ENCODE results near the gene PCIF1. TPM values are rescaled to one million over a fixed set of nuclear protein-coding genes. Genes with fewer than 3 reads are reported as not detected.

PCIF1 gene
- total and polyA plus RNA-seq, 2 experiments from 2014 or later: 11.8 to 26.0 TPM

GRCh38 chr20:45908084-45908483 lies 26.4 kb upstream of the PCIF1 start:
- Histone ChIP-seq H3K27ac (no peak overlapping the region), H2AFZ (no peak overlapping the region), H3K4me3 (no peak overlapping the region), H3K9me3 (ENCODE audit: low read depth) (no peaks in the 10 kb centered on the region), H4K20me1 (ENCODE audit: insufficient read depth, poor library complexity, severe bottlenecking) (no peaks in the 10 kb centered on the region), H3K4me1 (ENCODE audit: insufficient read depth) (peaks cover 10% of the 10 kb centered on the region), H3K79me2 (no peaks in the 10 kb centered on the region), H3K4me2 (no peak overlapping the region), H3K36me3 (replicated peaks; ENCODE audit: insufficient read depth, low read depth) (no peaks in the 10 kb centered on the region), H3K9me2 (replicated peaks; ENCODE audit: insufficient read depth) (no peaks in the 10 kb centered on the region), H3K27me3 (no peaks in the 10 kb centered on the region)
- DNase-seq (ENCODE audit: low spot score): no peak
- TF ChIP-seq EZH2phosphoT487 (IDR thresholded peaks at IDR 0.05; ENCODE audit: low read depth, severe bottlenecking, unreplicated experiment) (no peak), EZH2 (IDR thresholded peaks at IDR 0.05; ENCODE audit: borderline replicate concordance) (no peak)
- WGBS (ENCODE audit: low lambda C conversion rate, missing lambda C conversion rate): 96% methylated on average over 2 of the region's 2 CpGs

DNA sequence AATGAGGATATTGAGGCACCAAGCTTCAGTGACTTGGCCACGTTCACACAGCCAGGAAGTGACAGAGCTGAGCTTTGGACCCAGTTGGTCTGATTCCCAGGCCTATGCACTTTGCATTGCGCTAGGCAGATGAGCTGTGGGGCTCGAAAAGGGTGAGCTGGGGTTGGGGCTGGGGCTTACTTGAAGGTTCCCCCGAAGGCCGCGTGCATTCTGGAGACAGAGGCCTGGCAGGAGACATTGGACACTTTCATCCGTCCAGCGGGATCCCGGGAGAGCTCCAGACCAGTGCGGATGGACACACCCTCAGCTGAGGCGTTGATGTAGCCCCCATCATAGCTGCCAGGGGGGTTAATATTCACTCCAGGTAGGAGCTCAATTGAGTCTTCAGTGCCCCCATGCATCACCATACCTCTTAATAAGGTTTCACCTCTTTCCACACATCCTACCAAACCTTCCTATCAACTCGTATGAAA lies 25.1 kb upstream of the PCIF1 start:
- WGBS (ENCODE audit: low lambda C conversion rate, missing lambda C conversion rate): 92% methylated on average over 6 of the region's 12 CpGs
- Histone ChIP-seq H3K27me3 (no peaks in the 10 kb centered on the region), H3K9me2 (replicated peaks; ENCODE audit: insufficient read depth) (no peaks in the 10 kb centered on the region), H3K79me2 (no peaks in the 10 kb centered on the region), H3K4me2 (no peak overlapping the region), H4K20me1 (ENCODE audit: insufficient read depth, poor library complexity, severe bottlenecking) (no peaks in the 10 kb centered on the region), H3K27ac (no peak overlapping the region), H3K36me3 (replicated peaks; ENCODE audit: insufficient read depth, low read depth) (no peaks in the 10 kb centered on the region), H3K4me1 (ENCODE audit: insufficient read depth) (peaks cover 10% of the 10 kb centered on the region), H3K9me3 (ENCODE audit: low read depth) (no peaks in the 10 kb centered on the region), H2AFZ (no peak overlapping the region), H3K4me3 (no peak overlapping the region)
- DNase-seq (ENCODE audit: low spot score): no peak
- TF ChIP-seq EZH2 (IDR thresholded peaks at IDR 0.05; ENCODE audit: borderline replicate concordance) (no peak), EZH2phosphoT487 (IDR thresholded peaks at IDR 0.05; ENCODE audit: low read depth, severe bottlenecking, unreplicated experiment) (no peak), CTCF (IDR thresholded peaks at IDR 0.05; ENCODE audit: poor library complexity) (no peak)

- H3K9me3 ChIP-seq (ENCODE audit: low read depth): no peaks in the 10 kb centered on the region
- peak overlapping the region; percentile 45 for H3K4me2 ChIP-seq
- no peaks in the 10 kb centered on the region for H3K27me3 ChIP-seq
- no peaks in the 10 kb centered on the region for H3K36me3 ChIP-seq (replicated peaks; ENCODE audit: insufficient read depth, low read depth)
- H3K9me2 ChIP-seq (replicated peaks; ENCODE audit: insufficient read depth): no peaks in the 10 kb centered on the region
- no peak overlapping the region for H3K4me3 ChIP-seq
- H4K20me1 ChIP-seq (ENCODE audit: insufficient read depth, poor library complexity, severe bottlenecking): no peaks in the 10 kb centered on the region
- DNase-seq (ENCODE audit: low spot score): no peak
- peaks cover 10% of the 10 kb centered on the region for H3K4me1 ChIP-seq (ENCODE audit: insufficient read depth)
- TF ChIP-seq CTCF (IDR thresholded peaks at IDR 0.05; ENCODE audit: poor library complexity) (no peak), EZH2 (IDR thresholded peaks at IDR 0.05; ENCODE audit: borderline replicate concordance) (no peak), EZH2phosphoT487 (IDR thresholded peaks at IDR 0.05; ENCODE audit: low read depth, severe bottlenecking, unreplicated experiment) (no peak)
- no peak overlapping the region for H2AFZ ChIP-seq
- H3K79me2 ChIP-seq: no peaks in the 10 kb centered on the region
- H3K27ac ChIP-seq: peak overlapping the region; percentile 11
- WGBS (ENCODE audit: low lambda C conversion rate, missing lambda C conversion rate): 83% methylated on average over 17 of the region's 22 CpGs
These were observed 24.4 kb upstream of the PCIF1 start for GRCh38 chr20:45909817-45910669.
